Measurements from ENCODE around the gene WHRN.

WHRN gene

DNA sequence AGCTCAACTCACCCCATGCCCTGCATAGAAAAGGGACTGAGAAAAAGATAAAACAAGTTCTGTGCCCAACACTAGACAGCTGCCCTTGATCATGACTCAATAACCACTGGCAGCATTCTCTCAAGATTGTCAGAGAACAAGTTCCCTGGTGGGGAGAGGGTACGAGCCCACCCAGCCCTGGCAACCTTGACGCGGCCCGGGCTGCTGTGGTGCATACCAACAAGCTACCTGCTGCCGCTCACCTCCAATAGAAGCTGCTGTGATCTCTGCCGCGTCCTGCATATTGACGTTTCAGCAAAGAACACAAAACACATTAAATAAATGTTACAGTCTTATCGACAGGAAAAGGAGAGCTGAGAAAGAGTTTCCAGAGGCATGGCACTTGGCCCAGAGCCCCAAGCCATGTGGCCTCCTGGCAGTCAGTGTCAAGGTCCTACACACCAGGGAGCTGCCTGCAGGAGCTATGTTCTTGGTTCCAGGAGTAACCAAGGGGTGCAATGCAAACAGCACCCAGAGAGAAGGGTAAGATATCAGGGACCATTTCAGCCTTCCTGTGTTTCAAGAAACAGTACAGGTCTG, 28.3 kb downstream of the WHRN start:
- no peak overlapping the region for H3K27ac ChIP-seq
- no peaks in the 10 kb centered on the region for H3K36me3 ChIP-seq (replicated peaks)
- H3K27me3 ChIP-seq (replicated peaks): no peaks in the 10 kb centered on the region
- TF ChIP-seq, protein P1, sequence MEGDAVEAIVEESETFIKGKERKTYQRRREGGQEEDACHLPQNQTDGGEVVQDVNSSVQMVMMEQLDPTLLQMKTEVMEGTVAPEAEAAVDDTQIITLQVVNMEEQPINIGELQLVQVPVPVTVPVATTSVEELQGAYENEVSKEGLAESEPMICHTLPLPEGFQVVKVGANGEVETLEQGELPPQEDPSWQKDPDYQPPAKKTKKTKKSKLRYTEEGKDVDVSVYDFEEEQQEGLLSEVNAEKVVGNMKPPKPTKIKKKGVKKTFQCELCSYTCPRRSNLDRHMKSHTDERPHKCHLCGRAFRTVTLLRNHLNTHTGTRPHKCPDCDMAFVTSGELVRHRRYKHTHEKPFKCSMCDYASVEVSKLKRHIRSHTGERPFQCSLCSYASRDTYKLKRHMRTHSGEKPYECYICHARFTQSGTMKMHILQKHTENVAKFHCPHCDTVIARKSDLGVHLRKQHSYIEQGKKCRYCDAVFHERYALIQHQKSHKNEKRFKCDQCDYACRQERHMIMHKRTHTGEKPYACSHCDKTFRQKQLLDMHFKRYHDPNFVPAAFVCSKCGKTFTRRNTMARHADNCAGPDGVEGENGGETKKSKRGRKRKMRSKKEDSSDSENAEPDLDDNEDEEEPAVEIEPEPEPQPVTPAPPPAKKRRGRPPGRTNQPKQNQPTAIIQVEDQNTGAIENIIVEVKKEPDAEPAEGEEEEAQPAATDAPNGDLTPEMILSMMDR (IDR thresholded peaks at IDR 0.05; ENCODE audit: low read depth, low read length, missing control alignments): no peak
- no peak for DNase-seq
- H3K4me3 ChIP-seq (ENCODE audit: low read depth, low read length): no peak overlapping the region
- in situ Hi-C loops (cut with HindIII; ENCODE audit: low pct_ligation_motif_present, low sequenced_read_pairs): no loop called here

DNA sequence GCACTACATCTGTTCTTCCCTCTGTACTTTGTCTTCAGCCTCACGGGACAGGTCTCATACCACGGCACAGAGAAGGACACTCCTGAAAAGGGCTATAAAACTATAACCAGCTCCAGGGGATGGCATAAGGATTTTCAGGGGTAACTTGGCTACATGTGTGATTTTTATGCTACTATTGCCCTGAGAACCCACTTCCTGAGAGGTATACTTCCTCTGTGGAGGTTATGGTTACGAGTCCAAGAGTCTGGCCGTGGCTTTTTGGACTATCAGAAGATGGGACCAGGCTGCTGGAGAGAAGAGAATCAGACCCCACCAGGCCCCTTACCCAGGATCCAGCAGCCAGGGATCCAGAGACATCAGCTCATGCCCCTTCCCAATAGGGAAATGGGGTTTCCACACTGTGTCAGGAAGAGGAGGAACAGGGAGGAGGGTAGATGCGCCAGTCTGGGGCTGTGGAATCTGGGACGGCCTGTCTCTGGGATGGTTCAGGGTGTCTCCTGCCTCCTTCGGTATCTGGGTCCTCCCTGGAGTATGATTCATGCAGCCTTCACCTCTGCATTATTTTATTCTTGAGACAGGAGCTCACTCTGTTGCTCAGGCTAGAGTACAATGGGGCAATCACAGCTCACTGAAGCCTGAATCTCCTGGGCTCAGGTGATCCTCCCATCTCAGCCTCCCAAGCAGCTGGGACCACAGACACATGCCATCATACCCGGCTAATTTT, 29.7 kb downstream of the WHRN start:
- Histone ChIP-seq H3K27ac (no peak overlapping the region), H3K4me3 (ENCODE audit: low read depth, low read length) (no peak overlapping the region), H3K27me3 (replicated peaks) (no peaks in the 10 kb centered on the region), H3K36me3 (replicated peaks) (no peaks in the 10 kb centered on the region)
- TF ChIP-seq, protein P1 (IDR thresholded peaks at IDR 0.05; ENCODE audit: low read depth, low read length, missing control alignments): no peak
- in situ Hi-C loops (cut with HindIII; ENCODE audit: low pct_ligation_motif_present, low sequenced_read_pairs): no loop called here
- DNase-seq: no peak

DNA sequence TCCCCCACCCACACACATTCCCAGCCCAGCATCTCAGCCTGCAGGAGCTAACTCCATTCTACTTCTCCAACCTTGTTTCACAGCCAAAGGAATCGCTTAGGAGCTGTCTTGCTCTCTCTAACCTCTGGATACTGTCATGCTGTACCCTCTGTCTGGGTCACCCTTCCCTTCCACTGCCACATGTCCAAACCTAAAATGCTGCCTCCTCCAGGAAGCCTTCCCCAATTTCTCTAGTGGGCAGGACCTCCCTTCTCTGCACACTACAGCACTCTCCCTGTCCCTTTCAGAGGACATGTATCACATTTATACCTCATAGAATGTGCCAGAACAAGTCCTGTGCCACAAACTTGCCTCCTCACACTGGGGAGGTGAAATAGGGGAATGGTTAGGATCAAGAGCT, 30.8 kb downstream of the WHRN start:
- Histone ChIP-seq H3K36me3 (replicated peaks) (no peaks in the 10 kb centered on the region), H3K27me3 (replicated peaks) (no peaks in the 10 kb centered on the region), H3K27ac (no peak overlapping the region), H3K4me3 (ENCODE audit: low read depth, low read length) (no peak overlapping the region)
- in situ Hi-C loops (cut with HindIII; ENCODE audit: low pct_ligation_motif_present, low sequenced_read_pairs): no loop called here
- TF ChIP-seq, protein P1 (IDR thresholded peaks at IDR 0.05; ENCODE audit: low read depth, low read length, missing control alignments): no peak
- DNase-seq: no peak

DNA sequence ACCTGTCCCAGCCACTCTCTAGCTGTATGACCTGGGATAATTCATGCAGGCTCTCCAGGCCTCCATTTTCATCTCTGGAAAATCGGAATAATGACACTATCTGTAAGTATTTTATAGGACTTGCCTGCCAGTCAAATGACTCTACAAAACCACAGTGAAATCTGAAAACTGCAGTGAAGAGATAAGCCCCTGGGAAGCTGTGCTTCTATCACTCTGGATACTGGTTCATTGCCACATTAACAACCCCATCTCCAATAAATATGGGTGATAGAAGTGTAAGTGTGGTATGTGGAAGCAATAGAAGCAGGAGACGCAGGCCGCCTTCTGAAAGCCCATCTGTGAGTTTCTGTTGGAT, 31.8 kb downstream of the WHRN start:
- TF ChIP-seq, protein P1 (IDR thresholded peaks at IDR 0.05; ENCODE audit: low read depth, low read length, missing control alignments): no peak
- H3K36me3 ChIP-seq (replicated peaks): no peaks in the 10 kb centered on the region
- in situ Hi-C loops (cut with HindIII; ENCODE audit: low pct_ligation_motif_present, low sequenced_read_pairs): no loop called here
- no peak overlapping the region for H3K4me3 ChIP-seq (ENCODE audit: low read depth, low read length)
- H3K27ac ChIP-seq: no peak overlapping the region
- DNase-seq: no peak
- no peaks in the 10 kb centered on the region for H3K27me3 ChIP-seq (replicated peaks)

DNA sequence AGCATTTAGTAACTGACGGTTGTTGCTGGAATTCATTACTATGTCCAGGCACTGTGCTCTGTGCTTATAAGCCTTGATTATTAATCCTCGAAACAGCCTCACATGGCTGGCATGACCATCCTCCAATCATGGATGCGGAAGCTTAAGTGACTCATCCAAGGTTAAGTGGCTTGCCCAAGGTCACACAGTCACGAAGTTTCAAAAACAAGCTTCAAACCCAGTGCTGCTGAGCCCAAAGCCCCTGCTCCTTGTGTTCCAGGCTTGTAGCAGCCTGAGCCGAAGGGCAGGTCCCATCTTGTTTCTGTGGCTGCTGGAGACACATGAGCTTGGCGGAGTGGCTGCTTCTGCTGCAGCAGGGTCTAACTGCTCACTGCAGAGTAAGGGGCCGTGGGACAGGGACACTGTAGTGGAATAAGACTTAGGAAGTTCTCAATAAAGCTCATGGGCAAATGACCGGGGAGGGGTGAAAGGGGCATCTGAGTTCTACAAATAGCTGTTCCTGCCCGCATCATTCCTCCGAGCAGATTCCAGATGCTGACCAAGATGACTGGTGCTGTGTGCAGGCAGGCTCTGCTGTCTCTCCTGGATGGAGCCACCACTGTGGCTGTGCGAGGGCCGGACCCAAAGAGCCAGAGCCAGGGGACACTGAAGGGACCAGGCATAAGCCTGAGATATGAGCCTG, 32.4 kb downstream of the WHRN start:
- Histone ChIP-seq H3K4me3 (ENCODE audit: low read depth, low read length) (no peak overlapping the region), H3K27me3 (replicated peaks) (no peaks in the 10 kb centered on the region), H3K27ac (no peak overlapping the region), H3K36me3 (replicated peaks) (no peaks in the 10 kb centered on the region)
- TF ChIP-seq, protein P1 (IDR thresholded peaks at IDR 0.05; ENCODE audit: low read depth, low read length, missing control alignments): no peak
- in situ Hi-C loops (cut with HindIII; ENCODE audit: low pct_ligation_motif_present, low sequenced_read_pairs): no loop called here
- DNase-seq: no peak

All from brain microvascular endothelial cell (primary cell).